GM10266 (cell line): ENCODE measurements around the gene SLC7A14.
A peak's percentile ranks its signal among the peaks of the same experiment; 100 is the strongest.

Source experiments
- DNase-seq: peaks from one replicate; pipeline ENCODE4 v3.0.0; 2012; ENCODE audit errors: extremely low spot score
- CTCF ChIP-seq: IDR thresholded peaks from 2 replicates; pipeline ENCODE4 v1.5.1; 2012; ENCODE audit warnings: mild to moderate bottlenecking, low read depth; ENCODE audit not compliant: control insufficient read depth, insufficient read depth; ENCODE audit errors: missing control alignments

The SLC7A14 gene

GRCh38 chr3:170421758-170422157, 164.1 kb downstream of the SLC7A14 start:
- peak; percentile 38 for DNase-seq
- TF ChIP-seq CTCF: no peak

- TF ChIP-seq CTCF: no peak
- DNase-seq: no peak
Observed at GRCh38 chr3:170421111-170421641, 164.7 kb downstream of the SLC7A14 start.

DNA sequence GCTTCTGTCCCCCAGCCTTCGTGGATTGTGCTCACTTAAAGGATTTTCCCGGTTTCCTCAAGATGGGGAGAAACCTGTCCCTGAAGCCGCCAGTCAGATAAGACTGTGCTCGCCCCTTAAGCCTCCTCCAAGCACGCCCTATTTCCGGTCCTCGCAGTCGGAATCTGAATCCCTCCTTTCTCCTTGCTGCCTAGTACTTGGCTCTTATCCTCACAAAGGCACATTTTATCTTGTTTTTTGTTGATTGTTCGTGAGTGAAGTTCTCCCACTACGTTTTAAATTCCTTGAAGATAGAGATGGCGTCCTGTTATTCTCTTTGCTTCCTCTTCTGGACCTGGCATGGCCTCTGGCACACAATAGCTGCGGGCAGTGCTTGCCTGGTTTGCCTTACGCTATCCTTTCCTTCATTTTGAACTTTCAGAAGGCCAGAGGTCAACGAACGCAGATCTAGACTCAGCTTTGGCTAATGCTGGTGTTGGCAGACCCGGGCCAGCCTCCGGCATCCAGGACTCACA, 165.5 kb downstream of the SLC7A14 start:
- DNase-seq: peak; percentile 43
- no peak for TF ChIP-seq CTCF

DNA sequence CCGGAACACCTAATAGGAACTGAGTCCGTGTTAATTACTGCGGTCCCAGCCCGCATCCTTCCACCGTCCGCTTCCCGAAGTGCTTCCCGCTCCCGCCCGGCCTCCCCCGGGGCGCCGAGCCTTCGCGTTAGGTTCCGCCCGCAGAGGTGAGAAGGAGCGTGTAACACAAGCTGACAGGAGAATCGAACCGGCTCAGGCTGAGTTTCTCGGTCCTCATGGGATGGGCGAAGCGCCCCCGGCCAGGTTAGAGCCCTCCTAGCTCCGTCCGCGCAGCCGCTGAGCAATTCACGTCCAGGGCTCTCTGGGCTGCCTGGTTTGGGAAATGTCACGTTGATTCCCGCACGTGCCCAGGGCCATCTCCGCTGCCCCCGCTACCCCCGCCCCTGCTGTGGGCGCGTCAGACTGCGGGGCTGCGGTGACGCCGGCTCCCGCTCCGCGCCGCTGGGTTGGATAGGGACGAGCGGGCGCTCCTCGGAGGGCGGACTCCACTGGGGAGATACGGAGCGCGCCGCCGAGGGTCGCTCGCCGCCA, 166.3 kb downstream of the SLC7A14 start:
- peak; percentile 56 for DNase-seq
- TF ChIP-seq CTCF: no peak

DNA sequence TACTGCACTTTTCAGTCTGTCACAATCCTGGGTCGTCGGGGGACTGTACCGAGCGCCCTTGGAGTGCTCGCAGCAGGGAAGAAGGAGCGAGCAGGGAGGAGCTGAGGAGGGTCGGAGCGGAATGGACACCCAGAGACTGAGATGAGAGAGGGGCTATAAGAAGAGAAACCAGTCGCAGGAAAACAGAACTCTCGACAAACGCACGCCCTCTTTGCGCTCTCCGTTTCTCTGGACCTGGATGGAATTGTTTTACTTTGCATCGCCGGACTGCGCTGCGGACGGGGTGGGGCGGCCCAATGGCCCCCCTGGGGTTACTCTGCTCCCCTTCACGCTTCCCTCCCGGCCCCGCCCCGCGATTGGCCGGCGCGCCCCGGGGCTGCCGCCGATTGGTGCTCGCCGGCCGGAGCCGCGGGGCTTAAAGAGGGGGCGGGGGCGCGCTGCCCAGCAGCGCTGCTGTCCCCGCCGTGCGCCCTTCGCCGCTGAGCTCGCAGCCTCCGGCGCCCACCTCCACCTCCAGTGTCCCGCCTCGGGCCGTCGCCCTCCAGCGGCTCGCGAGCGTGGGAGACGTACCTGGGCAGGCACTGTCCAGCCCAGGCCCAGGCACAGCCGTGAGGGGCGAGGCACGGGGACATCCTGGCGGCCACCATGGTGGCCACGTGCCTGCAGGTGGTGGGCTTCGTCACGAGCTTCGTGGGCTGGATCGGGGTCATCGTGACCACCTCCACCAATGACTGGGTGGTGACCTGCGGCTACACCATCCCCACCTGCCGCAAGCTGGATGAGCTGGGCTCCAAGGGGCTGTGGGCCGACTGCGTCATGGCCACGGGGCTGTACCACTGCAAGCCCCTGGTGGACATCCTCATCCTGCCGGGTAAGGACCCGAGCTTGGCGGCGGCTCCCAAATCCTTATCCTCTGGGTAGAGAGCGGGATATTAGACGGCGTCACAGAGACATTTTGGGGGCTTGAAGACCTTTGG, 167.2 kb downstream of the SLC7A14 start, which contains the start of gene CLDN11:
CLDN11 (plus strand) TSS at position 447 of the 977 bp plus-strand sequence; CDS start at position 646, 199 bp downstream.
- DNase-seq: peak; percentile 62
- TF ChIP-seq CTCF: peak; percentile 3

GRCh38 chr3:170417090-170417489, 168.8 kb downstream of the SLC7A14 start:
- TF ChIP-seq CTCF: no peak
- DNase-seq: no peak
